Measurements from ENCODE around the gene VSTM1. TPM values are rescaled to one million over a fixed set of nuclear protein-coding genes. Genes with fewer than 3 reads are reported as not detected.
A peak's percentile ranks its signal among the peaks of the same experiment; 100 is the strongest.

The VSTM1 gene
- total RNA-seq (not detected), polyA plus RNA-seq (not detected)

- Histone ChIP-seq H3K27me3 (no peaks in the 10 kb centered on the region), H3K27ac (no peak within 1 kb of the TSS), H3K9me3 (no peaks in the 10 kb centered on the region), H3K4me1 (no peaks in the 10 kb centered on the region), H3K36me3 (no peaks in the 10 kb centered on the region), H3K4me3 (no peak within 1 kb of the TSS)
- peak; percentile 44 for DNase-seq
- no peak for TF ChIP-seq POLR2AphosphoS5 (IDR thresholded peaks at IDR 0.05)
- no peak for TF ChIP-seq CTCF (IDR thresholded peaks at IDR 0.05)
- no peak for TF ChIP-seq EP300 (IDR thresholded peaks at IDR 0.05)
- TF ChIP-seq POLR2A (IDR thresholded peaks at IDR 0.05), result no peak
- intact Hi-C loops (cut with DNase I), result no loop called here
- WGBS, 2 donors, result 68 to 84% methylated on average over 34 of the region's 34 CpGs
Observed at GRCh38 chr19:54063350-54064116, at the start of gene VSTM1. VSTM1 (minus strand) TSS chr19:54063897; CDS start chr19:54063777, 120 bp downstream.

- Histone ChIP-seq H3K4me1 (peaks cover 0 to 11% (median 8%) of the 10 kb centered on the region in 4 donors), H3K36me3 (peaks cover 8 to 67% (median 42%) of the 10 kb centered on the region in 4 donors), H3K27me3 (no peaks in the 10 kb centered on the region), H3K9me3 (no peaks in the 10 kb centered on the region), H3K27ac (no peak overlapping the region), H3K4me3 (no peak overlapping the region)
- WGBS, 2 donors, result 80 to 84% methylated on average over 6 of the region's 6 CpGs
- no peak for TF ChIP-seq CTCF (IDR thresholded peaks at IDR 0.05)
- TF ChIP-seq POLR2A (IDR thresholded peaks at IDR 0.05), result no peak
- no peak for TF ChIP-seq EP300 (IDR thresholded peaks at IDR 0.05)
- no peak for TF ChIP-seq POLR2AphosphoS5 (IDR thresholded peaks at IDR 0.05)
- intact Hi-C loops (cut with DNase I), result no loop called here
- no peak for DNase-seq
Observed at GRCh38 chr19:54109651-54110050, 46.0 kb upstream of the VSTM1 start.

- H3K36me3 ChIP-seq, result peaks cover 8 to 67% (median 42%) of the 10 kb centered on the region in 4 donors
- no peak overlapping the region for H3K27ac ChIP-seq
- H3K4me1 ChIP-seq, result peaks cover 0 to 9% (median 8%) of the 10 kb centered on the region in 4 donors
- no peaks in the 10 kb centered on the region for H3K9me3 ChIP-seq
- 78 to 87% methylated on average over 7 of the region's 7 CpGs for WGBS, 2 donors
- H3K4me3 ChIP-seq, result no peak overlapping the region
- no peaks in the 10 kb centered on the region for H3K27me3 ChIP-seq
- intact Hi-C loops (cut with DNase I), result no loop called here
- TF ChIP-seq POLR2AphosphoS5 (IDR thresholded peaks at IDR 0.05) (no peak), EP300 (IDR thresholded peaks at IDR 0.05) (no peak), POLR2A (IDR thresholded peaks at IDR 0.05) (no peak), CTCF (IDR thresholded peaks at IDR 0.05) (no peak)
- DNase-seq, result no peak
Observed at GRCh38 chr19:54108496-54108895, 44.8 kb upstream of the VSTM1 start.

- intact Hi-C loops (cut with DNase I), result no loop called here
- WGBS, 2 donors, result 84 to 85% methylated on average over 21 of the region's 21 CpGs
- DNase-seq, result peak; percentile 51
- Histone ChIP-seq H3K27me3 (no peaks in the 10 kb centered on the region), H3K36me3 (peaks cover 8 to 67% (median 42%) of the 10 kb centered on the region in 4 donors), H3K9me3 (no peaks in the 10 kb centered on the region), H3K4me3 (no peak overlapping the region), H3K4me1 (peaks cover 0 to 15% (median 13%) of the 10 kb centered on the region in 4 donors), H3K27ac (no peak overlapping the region)
- TF ChIP-seq EP300 (IDR thresholded peaks at IDR 0.05), result no peak
- no peak for TF ChIP-seq CTCF (IDR thresholded peaks at IDR 0.05)
- no peak for TF ChIP-seq POLR2A (IDR thresholded peaks at IDR 0.05)
- no peak for TF ChIP-seq POLR2AphosphoS5 (IDR thresholded peaks at IDR 0.05)
Observed at GRCh38 chr19:54107876-54108490, 44.3 kb upstream of the VSTM1 start.

Data from sigmoid colon (tissue), 7 donors.